Activated CD4-positive, alpha-beta memory T cell treated with anti-CD3 and anti-CD28 coated beads, Interleukin-2, amount 10 ng/mL, durations not matched to agents 7 days and 5 days (primary cell): ENCODE data around the gene RNF40. TPM values are rescaled to one million over a fixed set of nuclear protein-coding genes. Genes with fewer than 3 reads are reported as not detected.

Source experiments
- total RNA-seq, 2 experiments: library from RNA; stranded (reverse); gene quantifications; one replicate each; pipeline ENCODE4 v1.2.3, GENCODE V29; 2021

The RNF40 gene
- total RNA-seq, 2 experiments from 2014 or later: 96.1 to 96.2 TPM

Other genes starting within 250 kb of the RNF40 start
- 1 to 10 TPM; 5.9 to 6.0 TPM for gene ZNF768, start 235.8 kb upstream of the RNF40 start, total RNA-seq
- gene ZNF747, start 227.5 kb upstream of the RNF40 start, total RNA-seq: 10 to 100 TPM; 10.6 to 10.7 TPM
- 10 to 100 TPM; 16.0 to 16.8 TPM for gene ZNF764, start 203.9 kb upstream of the RNF40 start, total RNA-seq
- 10 to 100 TPM; 19.2 to 22.8 TPM for gene ZNF688, start 190.6 kb upstream of the RNF40 start, total RNA-seq
- gene ZNF785, start 176.6 kb upstream of the RNF40 start, total RNA-seq: 10 to 100 TPM; 12.9 to 13.3 TPM
- gene ZNF689, start 151.9 kb upstream of the RNF40 start, total RNA-seq: 10 to 100 TPM in 1 of 2 experiments, 1 to 10 TPM in 1; 9.9 to 11.7 TPM
- gene PRR14, start 111.4 kb upstream of the RNF40 start, total RNA-seq: 10 to 100 TPM; 78.4 to 86.1 TPM
- gene FBRS, start 103.9 kb upstream of the RNF40 start, total RNA-seq: 100 to 1,000 TPM; 106 to 107 TPM
- 10 to 100 TPM; 63.2 to 65.0 TPM for gene SRCAP, start 63.2 kb upstream of the RNF40 start, total RNA-seq
- gene PHKG2, start 13.9 kb upstream of the RNF40 start, total RNA-seq: 10 to 100 TPM; 34.5 to 38.6 TPM
- 1 to 10 TPM; 3.1 to 4.1 TPM for gene CFAP119, start 260 bp upstream of the RNF40 start, total RNA-seq
- 1 to 10 TPM; 1.0 to 1.2 TPM for gene ZNF629, start 24.9 kb downstream of the RNF40 start, total RNA-seq
- gene BCL7C, start 131.8 kb downstream of the RNF40 start, total RNA-seq: 10 to 100 TPM; 22.3 to 23.5 TPM
- under 1 TPM; 0.20 to 0.25 TPM for gene CTF1, start 134.3 kb downstream of the RNF40 start, total RNA-seq
- 10 to 100 TPM; 25.8 to 27.2 TPM for gene FBXL19, start 161.2 kb downstream of the RNF40 start, total RNA-seq
- 10 to 100 TPM; 30.3 to 33.6 TPM for gene ORAI3, start 186.7 kb downstream of the RNF40 start, total RNA-seq
- 10 to 100 TPM; 18.8 to 20.3 TPM for gene SETD1A, start 195.4 kb downstream of the RNF40 start, total RNA-seq
- 1 to 10 TPM; 7.1 to 7.5 TPM for gene HSD3B7, start 222.9 kb downstream of the RNF40 start, total RNA-seq
- gene STX1B, start 248.3 kb downstream of the RNF40 start, total RNA-seq: 1 to 10 TPM; 1.5 to 1.7 TPM